C4-2B (cell line): Measurements from ENCODE around the gene CCDC90B.

Experiments
- CTCF ChIP-seq: fragments of 450-650 bp; conservative IDR thresholded peaks from 2 replicates; pipeline ENCODE4 v1.5.1; 2017; ENCODE audit warnings: mild to moderate bottlenecking
- ZFX ChIP-seq: fragments of 450-650 bp; IDR thresholded peaks from 2 replicates; pipeline ENCODE4 v1.6.1; 2017

- TF ChIP-seq CTCF (no peak), ZFX (no peak)
These were observed 49.4 kb upstream of the CCDC90B start for GRCh38 chr11:83335446-83336070.
